GM12873 (cell line): Measurements from ENCODE around the gene FCF1.

Source experiments
- CTCF ChIP-seq: IDR thresholded peaks from 2 replicates; pipeline ENCODE4 v1.5.1; 2012; ENCODE audit warnings: low read depth, mild to moderate bottlenecking, moderate library complexity, low read length, control low read depth; ENCODE audit not compliant: insufficient read depth; ENCODE audit errors: missing control alignments

FCF1 gene

GRCh38 chr14:74713395-74713735, 421 bp downstream of the FCF1 start:
- no peak for TF ChIP-seq CTCF

GRCh38 chr14:74720526-74720925, 7.6 kb downstream of the FCF1 start:
- no peak for TF ChIP-seq CTCF

- no peak for TF ChIP-seq CTCF
These were observed 10.2 kb downstream of the FCF1 start for GRCh38 chr14:74723134-74723533.

- no peak for TF ChIP-seq CTCF
These were observed 19.4 kb downstream of the FCF1 start for GRCh38 chr14:74732387-74732786.

GRCh38 chr14:74733221-74733620, 20.3 kb downstream of the FCF1 start:
- TF ChIP-seq CTCF = no peak

DNA sequence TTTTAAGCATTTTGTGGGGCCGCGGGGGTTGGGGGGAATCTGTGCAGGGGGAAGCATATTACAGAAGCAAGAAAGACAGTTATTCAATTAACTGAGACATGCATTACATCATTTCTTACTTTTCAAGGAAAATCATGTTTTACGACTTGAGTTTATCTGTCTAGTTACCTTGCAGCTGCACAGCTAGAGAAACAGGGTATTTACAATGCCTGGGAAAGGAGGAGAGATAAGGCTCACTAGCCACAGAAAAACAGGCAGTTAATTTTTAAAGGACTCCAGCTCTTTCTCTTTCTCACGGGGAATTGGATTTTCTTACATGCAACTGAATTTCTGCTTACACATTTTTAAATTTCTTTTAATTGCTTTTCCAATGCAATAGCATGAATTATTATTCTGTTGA, 22.2 kb downstream of the FCF1 start:
- TF ChIP-seq CTCF = no peak

- no peak for TF ChIP-seq CTCF
These were observed 24.9 kb downstream of the FCF1 start for GRCh38 chr14:74737753-74738325.

GRCh38 chr14:74739293-74740030, 26.5 kb downstream of the FCF1 start:
- no peak for TF ChIP-seq CTCF
